ENCODE measurements around the gene STXBP5.

DNA sequence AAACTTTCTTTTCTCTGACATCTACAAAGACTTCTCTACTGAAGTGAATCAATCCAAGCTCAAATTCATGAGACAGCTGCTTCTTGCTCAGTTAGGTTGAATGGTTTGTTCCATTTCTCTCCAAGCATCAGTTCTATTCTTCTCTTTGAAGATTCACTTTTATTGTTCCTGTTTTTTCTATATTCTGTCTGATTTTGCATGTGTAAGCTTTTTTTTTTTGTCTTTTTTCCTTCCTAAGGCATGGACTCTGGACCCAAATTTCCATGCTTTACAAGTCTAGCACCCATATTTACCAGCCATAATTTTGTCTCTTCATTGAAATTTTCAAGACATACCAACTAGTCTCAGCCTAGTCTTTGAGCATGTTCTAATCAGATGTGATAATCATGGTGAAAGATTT, 25.9 kb upstream of the STXBP5 start:
- TF ChIP-seq, protein P1, sequence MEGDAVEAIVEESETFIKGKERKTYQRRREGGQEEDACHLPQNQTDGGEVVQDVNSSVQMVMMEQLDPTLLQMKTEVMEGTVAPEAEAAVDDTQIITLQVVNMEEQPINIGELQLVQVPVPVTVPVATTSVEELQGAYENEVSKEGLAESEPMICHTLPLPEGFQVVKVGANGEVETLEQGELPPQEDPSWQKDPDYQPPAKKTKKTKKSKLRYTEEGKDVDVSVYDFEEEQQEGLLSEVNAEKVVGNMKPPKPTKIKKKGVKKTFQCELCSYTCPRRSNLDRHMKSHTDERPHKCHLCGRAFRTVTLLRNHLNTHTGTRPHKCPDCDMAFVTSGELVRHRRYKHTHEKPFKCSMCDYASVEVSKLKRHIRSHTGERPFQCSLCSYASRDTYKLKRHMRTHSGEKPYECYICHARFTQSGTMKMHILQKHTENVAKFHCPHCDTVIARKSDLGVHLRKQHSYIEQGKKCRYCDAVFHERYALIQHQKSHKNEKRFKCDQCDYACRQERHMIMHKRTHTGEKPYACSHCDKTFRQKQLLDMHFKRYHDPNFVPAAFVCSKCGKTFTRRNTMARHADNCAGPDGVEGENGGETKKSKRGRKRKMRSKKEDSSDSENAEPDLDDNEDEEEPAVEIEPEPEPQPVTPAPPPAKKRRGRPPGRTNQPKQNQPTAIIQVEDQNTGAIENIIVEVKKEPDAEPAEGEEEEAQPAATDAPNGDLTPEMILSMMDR (IDR thresholded peaks at IDR 0.05) = no peak
- TF ChIP-seq POLR2A (IDR thresholded peaks at IDR 0.05) = no peak

Data from lower leg skin (tissue), 3 donors.